ENCODE measurements around the gene VSIG8. TPM values are rescaled to one million over a fixed set of nuclear protein-coding genes. Genes with fewer than 3 reads are reported as not detected.

Gene VSIG8
- total and polyA plus RNA-seq, 2 of the 8 experiments (the other 6 are each of a cell fraction or from before 2014, with no cell fraction given), result not detected

DNA sequence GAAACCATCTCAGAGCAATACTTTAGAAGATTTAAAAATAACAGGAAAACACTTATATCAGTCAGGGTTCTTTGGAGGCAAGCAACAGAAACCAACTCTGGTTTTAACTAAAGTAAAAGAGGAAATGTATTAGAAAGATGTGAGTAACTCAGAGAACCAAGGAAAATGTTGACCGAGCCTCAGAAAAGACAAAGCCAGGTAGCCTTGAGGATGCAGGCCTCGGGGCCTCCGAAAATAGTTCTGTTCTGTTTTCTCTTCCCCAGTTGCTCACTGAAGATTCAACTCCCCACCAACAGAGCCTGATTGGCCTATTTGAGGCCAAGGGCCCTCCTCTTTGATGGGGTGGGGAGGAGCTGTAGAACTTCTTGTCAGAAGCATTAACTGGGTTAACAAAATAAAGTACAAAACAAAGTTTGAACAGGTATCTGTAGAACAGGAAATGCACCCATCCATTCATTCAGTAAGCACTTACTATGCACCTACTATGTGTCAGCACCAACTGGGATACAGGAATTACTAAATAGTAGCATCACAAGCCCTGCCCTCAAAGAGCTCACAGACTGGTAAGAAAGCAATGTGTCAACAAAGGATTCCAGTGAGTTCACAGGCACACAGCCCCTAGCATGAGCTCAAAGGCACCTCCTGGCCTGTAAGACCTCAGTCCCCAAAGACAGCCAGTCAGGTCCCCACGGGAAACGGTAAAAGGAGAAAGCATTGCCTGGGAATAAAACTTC is 23.2 kb downstream of the VSIG8 start:
- ChIA-PET CTCF (ENCODE audit: partially characterized antibody) (interaction anchor here (1.1 to 5.6 kb wide), 9 partner anchors 9 to 167 kb away, joined by 3 to 38 read pairs (median 19); no protein-coding TSS in a partner anchor), POLR2A (ENCODE audit: partially characterized antibody) (interaction anchor here (0.6 kb wide), 1 partner anchor 553 kb away, joined by 3 read pairs; no protein-coding TSS in a partner anchor)
- H3K56ac ChIP-seq (replicated peaks; ENCODE audit: insufficient read length, low read depth, low read length), result no peak overlapping the region
- peaks cover 0 to 2% (median 0%) of the 10 kb centered on the region in 4 experiments; a peak in 2 of 7 replicates for H3K27me3 ChIP-seq (replicated peaks in 1 of 4; ENCODE audit: control insufficient read depth in 3 of 4, extremely low read depth in 1 of 4, insufficient read depth in 3 of 4, low read length in 3 of 4)
- H2AFZ ChIP-seq (ENCODE audit: low read length), result no peak overlapping the region
- no peak for FAIRE-seq
- H3K14ac ChIP-seq (ENCODE audit: insufficient read length), result no peak overlapping the region
- H4K20me1 ChIP-seq (replicated peaks in 1 of 2; ENCODE audit: control insufficient read depth in 1 of 2, insufficient read depth in 2 of 2, low read length in 2 of 2), result no peaks in the 10 kb centered on the region
- H3K18ac ChIP-seq (ENCODE audit: extremely low read depth, low read length), result no peak overlapping the region
- no peaks in the 10 kb centered on the region for H3K4me1 ChIP-seq (replicated peaks in 1 of 4; ENCODE audit: control insufficient read depth in 3 of 4, insufficient read depth in 4 of 4, low read length in 3 of 4)
- H3K79me2 ChIP-seq (ENCODE audit: control insufficient read depth in 1 of 2, insufficient read depth in 2 of 2, low read length in 2 of 2), result no peaks in the 10 kb centered on the region
- H2BK20ac ChIP-seq (ENCODE audit: low read length), result no peak overlapping the region
- H3K27ac ChIP-seq (ENCODE audit: low read depth, low read length), result no peak overlapping the region
- no peaks in the 10 kb centered on the region for H3K36me3 ChIP-seq (ENCODE audit: control insufficient read depth in 2 of 4, insufficient read depth in 4 of 4, low read length in 3 of 4)
- H3K23ac ChIP-seq (ENCODE audit: insufficient read length), result no peak overlapping the region
- H2AK5ac ChIP-seq (ENCODE audit: low read depth, low read length), result no peak overlapping the region
- DNase-seq (ENCODE audit: low read depth in 1 of 2, low spot score in 2 of 2), result no peak
- 91% methylated on average over 5 of the region's 5 CpGs; no CpG with 5 or more reads in 1 of the 2 experiments for WGBS, 2 experiments (ENCODE audit: extremely low coverage in 1 of 2, insufficient coverage in 1 of 2, insufficient read length in 1 of 2, insufficient replicate concordance in 2 of 2, low coverage in 1 of 2, low lambda C conversion rate in 2 of 2, missing lambda C conversion rate in 1 of 2)
- no peak overlapping the region for H4K8ac ChIP-seq (ENCODE audit: extremely low read depth, insufficient read depth, low read length)
- H2BK15ac ChIP-seq (ENCODE audit: low read length), result no peak overlapping the region
- no peaks in the 10 kb centered on the region for H3K23me2 ChIP-seq (ENCODE audit: low read depth, low read length)
- no peak overlapping the region for H2BK12ac ChIP-seq (ENCODE audit: low read depth, low read length)
- no peak overlapping the region for H3K4me2 ChIP-seq (ENCODE audit: insufficient read depth in 1 of 2, low read depth in 2 of 2, low read length in 2 of 2)
- TF ChIP-seq, protein P1, sequence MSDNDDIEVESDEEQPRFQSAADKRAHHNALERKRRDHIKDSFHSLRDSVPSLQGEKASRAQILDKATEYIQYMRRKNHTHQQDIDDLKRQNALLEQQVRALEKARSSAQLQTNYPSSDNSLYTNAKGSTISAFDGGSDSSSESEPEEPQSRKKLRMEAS (IDR thresholded peaks at IDR 0.05), result no peak
- TF ChIP-seq YY1 (IDR thresholded peaks at IDR 0.05; ENCODE audit: low read depth, low read length), result no peak
- TF ChIP-seq NRF1 (IDR thresholded peaks at IDR 0.05; ENCODE audit: low read depth, low read length), result no peak
- TF ChIP-seq FOSL1 (IDR thresholded peaks at IDR 0.05; ENCODE audit: insufficient read depth, low read depth, low read length), result no peak
- TF ChIP-seq JUN (IDR thresholded peaks at IDR 0.05; ENCODE audit: low read depth, low read length), result no peak
- TF ChIP-seq, protein P2, sequence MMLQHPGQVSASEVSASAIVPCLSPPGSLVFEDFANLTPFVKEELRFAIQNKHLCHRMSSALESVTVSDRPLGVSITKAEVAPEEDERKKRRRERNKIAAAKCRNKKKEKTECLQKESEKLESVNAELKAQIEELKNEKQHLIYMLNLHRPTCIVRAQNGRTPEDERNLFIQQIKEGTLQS (IDR thresholded peaks at IDR 0.05; ENCODE audit: insufficient read depth, low read depth, low read length), result no peak
- no peak for TF ChIP-seq CREB1 (IDR thresholded peaks at IDR 0.05)
- no peak for TF ChIP-seq CHD1 (IDR thresholded peaks at IDR 0.05; ENCODE audit: low read depth, low read length)
- no peak for TF ChIP-seq TEAD4 (IDR thresholded peaks at IDR 0.05; ENCODE audit: low read depth, low read length)
- no peak for TF ChIP-seq EGR1 (IDR thresholded peaks at IDR 0.05; ENCODE audit: borderline replicate concordance, low read depth, low read length)
- no peak for TF ChIP-seq RFX5 (IDR thresholded peaks at IDR 0.05; ENCODE audit: borderline replicate concordance, low read depth, low read length)
- no peak for TF ChIP-seq SIRT6 (IDR thresholded peaks at IDR 0.05; ENCODE audit: low read length)
- no peaks in the 10 kb centered on the region for H3K79me1 ChIP-seq (ENCODE audit: low read depth, low read length)
- no peak overlapping the region for H2BK5ac ChIP-seq (ENCODE audit: low read depth, low read length)
- no peak overlapping the region for H3K4me3 ChIP-seq (ENCODE audit: extremely low read depth in 1 of 4, insufficient read depth in 2 of 4, low read depth in 3 of 4, low read length in 4 of 4)
- H3K9me3 ChIP-seq (ENCODE audit: insufficient read depth in 2 of 2, low read depth in 1 of 2, low read length in 1 of 2), result no peaks in the 10 kb centered on the region
- H2BK120ac ChIP-seq (replicated peaks; ENCODE audit: low read depth, low read length), result no peak overlapping the region
- H3K4ac ChIP-seq (replicated peaks; ENCODE audit: insufficient read length, low read depth, low read length), result no peak overlapping the region
- no peak overlapping the region for H3K9ac ChIP-seq (replicated peaks in 1 of 4; ENCODE audit: extremely low read depth in 1 of 4, low read depth in 3 of 4, low read length in 3 of 4)
- no peak overlapping the region for H4K5ac ChIP-seq (ENCODE audit: insufficient read length, low read depth, low read length)
- no peak overlapping the region for H4K91ac ChIP-seq (replicated peaks; ENCODE audit: insufficient read length, low read length)
